H1 (cell line): Measurements from ENCODE around the gene BNC2. TPM values are rescaled to one million over a fixed set of nuclear protein-coding genes. Genes with fewer than 3 reads are reported as not detected.

Source experiments
- CTCF ChIA-PET: fragments of 300-600 bp; sonication (Branson Sonifier 250); formaldehyde crosslinking; loops from one replicate; lab custom pipeline; 2021; ENCODE audit not compliant: partially characterized antibody; lab: Charles Lee
- POLR2A ChIA-PET: fragments of 300-600 bp; sonication (Branson Sonifier 250); formaldehyde crosslinking; loops from one replicate; lab custom pipeline; 2021; ENCODE audit warnings: inconsistent platforms; ENCODE audit not compliant: partially characterized antibody; lab: Charles Lee
- DNase-seq, 2 experiments: peaks; one replicate each; pipeline versions ENCODE4 v3.0.0 to v3.0.0-alpha.2; 2010 to 2022; ENCODE audit warnings: low spot score in 2 of 2, low read depth in 1 of 2, mixed read lengths in 1 of 2
- FAIRE-seq: peaks from 2 replicates; lab custom pipeline; 2011; peaks lifted over from hg19 to GRCh38; lab: Jason Lieb, UNC
- H2AFZ ChIP-seq: 2 replicates; pipeline ENCODE4 v1.8.1; 2012; ENCODE audit warnings: low read length, inconsistent platforms
- H2AK5ac ChIP-seq: 2 replicates; pipeline ENCODE4 v1.6.1; 2013; ENCODE audit warnings: low read depth, low read length
- H2BK120ac ChIP-seq: replicated peaks from 2 replicates; pipeline ENCODE3; 2013; ENCODE audit warnings: low read depth, low read length, inconsistent platforms
- H2BK12ac ChIP-seq: 2 replicates; pipeline ENCODE4 v1.6.1; 2013; ENCODE audit warnings: low read depth, low read length
- H2BK15ac ChIP-seq: 2 replicates; pipeline ENCODE4 v1.6.1; 2013; ENCODE audit warnings: low read length
- H2BK20ac ChIP-seq: 2 replicates; pipeline ENCODE4 v1.6.1; 2013; ENCODE audit warnings: low read length
- H2BK5ac ChIP-seq: 2 replicates; pipeline ENCODE4 v1.6.1; 2013; ENCODE audit warnings: low read depth, low read length
- H3K14ac ChIP-seq: 2 replicates; pipeline ENCODE4 v1.6.1; 2013; ENCODE audit warnings: inconsistent platforms; ENCODE audit not compliant: insufficient read length
- H3K18ac ChIP-seq: 2 replicates; pipeline ENCODE4 v1.6.1; 2013; ENCODE audit warnings: low read length; ENCODE audit errors: extremely low read depth
- H3K23ac ChIP-seq: 2 replicates; pipeline ENCODE4 v1.6.1; 2013; ENCODE audit warnings: inconsistent platforms; ENCODE audit not compliant: insufficient read length
- H3K23me2 ChIP-seq: 2 replicates; pipeline ENCODE4 v1.6.1; 2013; ENCODE audit warnings: low read depth, low read length
- H3K27ac ChIP-seq: 2 replicates; pipeline ENCODE4 v1.6.1; 2011; ENCODE audit warnings: low read depth, low read length, inconsistent platforms
- H3K27me3 ChIP-seq, 4 experiments: replicated peaks in 1 of 4; 1 replicate in 1 of 4; 2 replicates in 3 of 4; pipeline versions ENCODE4 v1.6.1 to v1.8.1; 2011 to 2013; ENCODE audit warnings: low read length in 3 of 4, mild to moderate bottlenecking in 3 of 4, inconsistent platforms in 2 of 4, mixed read lengths in 2 of 4, moderate library complexity in 1 of 4; ENCODE audit not compliant: control insufficient read depth in 3 of 4, insufficient read depth in 3 of 4; ENCODE audit errors: extremely low read depth in 1 of 4
- H3K36me3 ChIP-seq, 4 experiments: 2 replicates each; pipeline versions ENCODE4 v1.6.1 to v1.8.1; 2011 to 2013; ENCODE audit warnings: mild to moderate bottlenecking in 4 of 4, low read length in 3 of 4, moderate library complexity in 2 of 4, control low read depth in 1 of 4, inconsistent platforms in 1 of 4; ENCODE audit not compliant: insufficient read depth in 4 of 4, control insufficient read depth in 2 of 4
- H3K4ac ChIP-seq: replicated peaks from 2 replicates; pipeline ENCODE3; 2013; ENCODE audit warnings: low read length, low read depth, mixed read lengths, inconsistent platforms; ENCODE audit not compliant: insufficient read length
- H3K4me1 ChIP-seq, 4 experiments: replicated peaks in 1 of 4; 1 replicate in 1 of 4; 2 replicates in 3 of 4; pipeline versions ENCODE4 v1.6.1 to v1.8.1; 2011 to 2013; ENCODE audit warnings: low read length in 3 of 4, inconsistent platforms in 2 of 4, mixed read lengths in 1 of 4; ENCODE audit not compliant: insufficient read depth in 4 of 4, control insufficient read depth in 3 of 4
- H3K4me2 ChIP-seq, 2 experiments: 2 replicates each; pipeline versions ENCODE4 v1.6.1 to v1.8.1; 2011 to 2013; ENCODE audit warnings: low read depth in 2 of 2, low read length in 2 of 2, control low read depth in 1 of 2, inconsistent platforms in 1 of 2, mild to moderate bottlenecking in 1 of 2; ENCODE audit not compliant: insufficient read depth in 1 of 2
- H3K4me3 ChIP-seq, 4 experiments: fragments of 200-600, 300-600 bp in 1 of 4; sonication (generic), shearing (Covaris generic), sonication (Bioruptor Twin) in 1 of 4; 2 replicates each; pipeline versions ENCODE4 v1.5.1 to v1.8.1; 2011 to 2016; ENCODE audit warnings: low read length in 4 of 4, low read depth in 3 of 4, control low read depth in 2 of 4, inconsistent platforms in 2 of 4, mild to moderate bottlenecking in 2 of 4, mixed read lengths in 1 of 4, moderate library complexity in 1 of 4; ENCODE audit not compliant: insufficient read depth in 2 of 4; ENCODE audit errors: extremely low read depth in 1 of 4
- H3K56ac ChIP-seq: replicated peaks from 2 replicates; pipeline ENCODE3; 2013; ENCODE audit warnings: low read depth, mild to moderate bottlenecking, mixed read lengths, low read length, inconsistent platforms; ENCODE audit not compliant: insufficient read length
- H3K79me1 ChIP-seq: 2 replicates; pipeline ENCODE4 v1.6.1; 2013; ENCODE audit warnings: low read depth, low read length, control low read depth
- H3K79me2 ChIP-seq, 2 experiments: 2 replicates each; pipeline versions ENCODE4 v1.6.1 to v1.8.1; 2012 to 2013; ENCODE audit warnings: low read length in 2 of 2, mild to moderate bottlenecking in 2 of 2, inconsistent platforms in 1 of 2; ENCODE audit not compliant: insufficient read depth in 2 of 2, control insufficient read depth in 1 of 2
- H3K9ac ChIP-seq, 4 experiments: replicated peaks in 1 of 4; 1 replicate in 1 of 4; 2 replicates in 3 of 4; pipeline versions ENCODE4 v1.6.1 to v1.8.1; 2011 to 2013; ENCODE audit warnings: low read depth in 3 of 4, low read length in 3 of 4, control low read depth in 2 of 4, mild to moderate bottlenecking in 2 of 4, moderate library complexity in 2 of 4, inconsistent platforms in 1 of 4; ENCODE audit errors: extremely low read depth in 1 of 4
- H3K9me3 ChIP-seq, 2 experiments: 2 replicates each; pipeline versions ENCODE4 v1.6.1 to v1.8.1; 2012 to 2013; ENCODE audit warnings: mild to moderate bottlenecking in 2 of 2, moderate library complexity in 2 of 2, control low read depth in 1 of 2, inconsistent platforms in 1 of 2, low read depth in 1 of 2, low read length in 1 of 2, mixed read lengths in 1 of 2; ENCODE audit not compliant: insufficient read depth in 2 of 2
- H4K20me1 ChIP-seq, 2 experiments: replicated peaks in 1 of 2; 2 replicates each; pipeline versions ENCODE3 to v1.8.1; 2011 to 2013; ENCODE audit warnings: inconsistent platforms in 2 of 2, low read length in 2 of 2, mild to moderate bottlenecking in 1 of 2; ENCODE audit not compliant: insufficient read depth in 2 of 2, control insufficient read depth in 1 of 2
- H4K5ac ChIP-seq: 2 replicates; pipeline ENCODE4 v1.6.1; 2013; ENCODE audit warnings: low read length, low read depth, mixed read lengths, inconsistent platforms; ENCODE audit not compliant: insufficient read length
- H4K8ac ChIP-seq: 2 replicates; pipeline ENCODE4 v1.8.0; 2013; ENCODE audit warnings: mild to moderate bottlenecking, moderate library complexity, low read length, inconsistent platforms; ENCODE audit not compliant: insufficient read depth; ENCODE audit errors: extremely low read depth
- H4K91ac ChIP-seq: replicated peaks from 2 replicates; pipeline ENCODE3; 2013; ENCODE audit warnings: low read length, mixed read lengths, inconsistent platforms; ENCODE audit not compliant: insufficient read length
- BACH1 ChIP-seq: IDR thresholded peaks from 2 replicates; pipeline ENCODE4 v1.6.1; 2012; ENCODE audit warnings: low read length, improper control_type of control experiment
- BCL11A ChIP-seq, 2 experiments: IDR thresholded peaks; one replicate each; pipeline ENCODE4 v1.6.1; 2011; ENCODE audit warnings: low read depth in 2 of 2, low read length in 2 of 2, mild to moderate bottlenecking in 2 of 2
- CBX5 ChIP-seq: fragments of 300-800, 300-1000 bp; sonication (generic); IDR thresholded peaks from 2 replicates; pipeline ENCODE4 v1.7.1; 2016; ENCODE audit warnings: antibody characterized with exemption, low read length, low read depth
- CTBP2 ChIP-seq: IDR thresholded peaks from 2 replicates; pipeline ENCODE4 v1.7.0; 2011; ENCODE audit warnings: borderline replicate concordance, mild to moderate bottlenecking, moderate library complexity, mixed read lengths, low read length; ENCODE audit not compliant: insufficient read depth, insufficient read length
- EGR1 ChIP-seq: IDR thresholded peaks from 2 replicates; pipeline ENCODE4 v1.6.1; 2011; ENCODE audit warnings: low read depth, low read length, borderline replicate concordance
- GTF2F1 ChIP-seq: IDR thresholded peaks from 2 replicates; pipeline ENCODE4 v1.6.1; 2012; ENCODE audit warnings: low read depth, low read length, improper control_type of control experiment, borderline replicate concordance
- HDAC6 ChIP-seq: IDR thresholded peaks from one replicate; pipeline ENCODE4 v1.7.1; 2012; ENCODE audit warnings: low read depth, mild to moderate bottlenecking, inconsistent platforms, low read length, moderate library complexity
- JUN ChIP-seq: IDR thresholded peaks from 2 replicates; pipeline ENCODE4 v1.6.1; 2011; ENCODE audit warnings: low read depth, mild to moderate bottlenecking, improper control_type of control experiment, low read length
- POLR2A ChIP-seq, 2 experiments: IDR thresholded peaks; 1 replicate in 1 of 2; 2 replicates in 1 of 2; pipeline ENCODE4 v1.6.1; 2011; ENCODE audit warnings: low read depth in 2 of 2, low read length in 2 of 2, mild to moderate bottlenecking in 2 of 2; ENCODE audit errors: control extremely low read depth in 1 of 2
- POLR2AphosphoS5 ChIP-seq: IDR thresholded peaks from 2 replicates; pipeline ENCODE4 v1.6.1; 2011; ENCODE audit warnings: low read depth, low read length
- SAP30 ChIP-seq: fragments of 300-600 bp; sonication (generic); IDR thresholded peaks from 2 replicates; pipeline ENCODE4 v1.7.1; 2012; ENCODE audit warnings: low read length, moderate library complexity, mild to moderate bottlenecking, inconsistent platforms; ENCODE audit not compliant: insufficient read depth, insufficient replicate concordance
- TBP ChIP-seq: IDR thresholded peaks from 2 replicates; pipeline ENCODE4 v1.6.1; 2011; ENCODE audit warnings: low read depth, low read length, improper control_type of control experiment
- WGBS, 2 experiments: shearing (Covaris generic) in 1 of 2; methylation state at CpG; one replicate each; pipeline versions ENCODE4 v1.1.6 to v1.1.7; 2013 to 2015; ENCODE audit warnings: low lambda C conversion rate in 2 of 2, mixed read lengths in 2 of 2, inconsistent platforms in 1 of 2, low coverage in 1 of 2, missing lambda C conversion rate in 1 of 2; ENCODE audit not compliant: insufficient replicate concordance in 2 of 2, insufficient coverage in 1 of 2, insufficient read length in 1 of 2; ENCODE audit errors: extremely low coverage in 1 of 2, missing lambda C conversion rate in 1 of 2; 5-methylcytosine and 5-hydroxymethylcytosine counted together
- polyA plus RNA-seq, 7 experiments: library from polyadenylated mRNA; depleted of rRNA in 3 of 7; stranded (reverse) in 5 of 7; unstranded in 2 of 7; fragments of >200 nt in 5 of 7; fragments of 200-250 nt in 2 of 7; gene quantifications; 1 replicate in 5 of 7; 2 replicates in 1 of 7; 4 replicates in 1 of 7; pipeline versions ENCODE4 v1.2.1 to v1.2.3, GENCODE V29; 2011 to 2013; ENCODE audit warnings: missing spikeins in 2 of 7, mixed read lengths in 2 of 7
- total RNA-seq: library from RNA; stranded (reverse); fragmentation: NEBNext Ultra II Directional; extraction: Animal tissue kit (Norgen Biotek cat#: 25700); gene quantifications from 2 replicates; pipeline ENCODE4 v1.2.1, GENCODE V29; 2021
- TF ChIP-seq, protein P1 (sequence below): IDR thresholded peaks from 2 replicates; pipeline ENCODE4 v1.6.1; 2011; ENCODE audit warnings: low read length, improper control_type of control experiment
- TF ChIP-seq, protein P2 (sequence below): IDR thresholded peaks from 2 replicates; pipeline ENCODE4 v1.6.1; 2012; ENCODE audit warnings: inconsistent platforms

Gene BNC2
- total and polyA plus RNA-seq, 2 of the 8 experiments (the other 6 are each of a cell fraction or from before 2014, with no cell fraction given): 16.0 to 26.8 TPM

DNA sequence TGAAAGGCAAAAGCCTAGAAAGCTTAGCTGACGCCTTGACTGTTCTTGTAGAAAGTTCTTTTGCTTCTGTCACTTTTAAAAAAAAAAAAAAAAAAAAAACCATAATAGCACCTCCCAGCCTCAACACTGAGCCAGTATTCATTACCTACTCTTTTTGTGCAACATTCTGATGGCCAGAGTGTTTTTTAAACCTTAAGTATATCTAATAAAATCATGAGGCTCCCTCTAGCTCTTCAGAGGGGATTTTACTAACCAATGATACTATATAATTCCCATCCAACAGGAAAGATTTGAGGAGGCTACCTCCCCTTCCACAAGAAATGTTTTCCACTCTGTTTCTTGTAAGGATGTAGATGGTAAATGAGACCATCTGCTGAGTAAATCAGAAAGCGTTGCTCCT, 3.9 kb downstream of the BNC2 start:
- DNase-seq: no peak
- TF ChIP-seq POLR2A (IDR thresholded peaks at IDR 0.05; ENCODE audit: control extremely low read depth in 1 of 2, low read depth in 2 of 2, low read length in 2 of 2) (no peak), TBP (no peak), CTBP2 (no peak), BCL11A (IDR thresholded peaks at IDR 0.05; ENCODE audit: low read depth in 2 of 2, low read length in 2 of 2) (no peak), CBX5 (no peak), EGR1 (no peak), JUN (no peak), GTF2F1 (no peak), BACH1 (no peak), POLR2AphosphoS5 (no peak), HDAC6 (no peak), SAP30 (no peak)
- TF ChIP-seq, protein P1, sequence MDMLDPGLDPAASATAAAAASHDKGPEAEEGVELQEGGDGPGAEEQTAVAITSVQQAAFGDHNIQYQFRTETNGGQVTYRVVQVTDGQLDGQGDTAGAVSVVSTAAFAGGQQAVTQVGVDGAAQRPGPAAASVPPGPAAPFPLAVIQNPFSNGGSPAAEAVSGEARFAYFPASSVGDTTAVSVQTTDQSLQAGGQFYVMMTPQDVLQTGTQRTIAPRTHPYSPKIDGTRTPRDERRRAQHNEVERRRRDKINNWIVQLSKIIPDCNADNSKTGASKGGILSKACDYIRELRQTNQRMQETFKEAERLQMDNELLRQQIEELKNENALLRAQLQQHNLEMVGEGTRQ: no peak
- TF ChIP-seq, protein P2, sequence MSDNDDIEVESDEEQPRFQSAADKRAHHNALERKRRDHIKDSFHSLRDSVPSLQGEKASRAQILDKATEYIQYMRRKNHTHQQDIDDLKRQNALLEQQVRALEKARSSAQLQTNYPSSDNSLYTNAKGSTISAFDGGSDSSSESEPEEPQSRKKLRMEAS: no peak

More for the DNA sequence above, 3.9 kb downstream of the BNC2 start:
- Histone ChIP-seq H3K23me2 (peaks cover 2% of the 10 kb centered on the region; the same call in 1 of the 2 replicates), H4K8ac (no peak overlapping the region), H3K27me3 (no peaks in the 10 kb centered on the region), H3K4me1 (peaks cover 5 to 18% (median 10%) of the 10 kb centered on the region in 4 experiments; a peak in 6 of 7 replicates), H3K23ac (no peak overlapping the region), H2BK5ac (no peak overlapping the region), H4K91ac (no peak overlapping the region), H2AFZ (no peak overlapping the region), H3K36me3 (no peaks in the 10 kb centered on the region), H3K56ac (no peak overlapping the region), H3K79me1 (0 out of 2 replicates have a peak, but pooled peaks cover 2% of the 10 kb centered on the region), H3K9me3 (no peaks in the 10 kb centered on the region), H3K27ac (no peak overlapping the region), H2AK5ac (no peak overlapping the region), H3K4me3 (no peak overlapping the region), H4K5ac (no peak overlapping the region), H3K4ac (no peak overlapping the region), H2BK120ac (no peak overlapping the region), H3K18ac (no peak overlapping the region), H2BK15ac (no peak overlapping the region), H2BK20ac (no peak overlapping the region), H4K20me1 (peaks cover 0 to 3% of the 10 kb centered on the region in 2 experiments), H3K9ac (no peak overlapping the region), H3K79me2 (peaks cover 0 to 79% of the 10 kb centered on the region in 2 experiments; a peak in 3 of 4 replicates), H3K4me2 (no peak overlapping the region), H3K14ac (no peak overlapping the region), H2BK12ac (no peak overlapping the region)
- WGBS, 2 experiments: 86% methylated on average over 2 of the region's 2 CpGs; no CpG with 5 or more reads in 1 of the 2 experiments
- no peak for FAIRE-seq
- ChIA-PET POLR2A (no interaction called here), CTCF (interaction anchor here (0.6 to 1.5 kb wide), 4 partner anchors 8 to 508 kb away, joined by 3 read pairs; no protein-coding TSS in a partner anchor)
